ENCODE measurements around the gene TBCK.

DNA sequence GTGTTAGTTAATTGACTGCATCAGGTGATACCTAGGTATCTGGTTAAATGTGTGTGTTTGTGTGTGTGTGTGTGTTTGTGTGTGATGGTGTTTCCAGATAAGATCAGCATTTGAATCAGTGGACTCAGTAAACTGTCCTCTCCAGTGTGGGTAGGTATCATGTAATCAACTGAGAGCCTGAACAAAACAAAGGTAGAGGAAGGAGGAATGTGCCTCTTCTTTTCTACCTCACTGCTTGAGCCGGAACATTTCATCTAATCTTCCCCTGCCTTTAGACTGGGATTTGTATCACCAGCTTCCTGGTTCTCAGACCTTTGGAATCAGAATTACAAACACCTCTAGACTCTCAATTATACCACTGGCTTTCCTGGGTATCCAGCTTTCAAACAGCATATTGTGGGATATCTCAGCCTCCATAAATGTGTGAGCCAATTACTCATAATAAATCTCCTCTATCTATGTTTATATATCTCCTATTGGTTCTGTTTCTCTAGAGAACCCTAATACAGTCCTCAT is 120.5 kb downstream of the TBCK start:
- no peak for TF ChIP-seq CHD2 (IDR thresholded peaks at IDR 0.05; ENCODE audit: low read depth, low read length)
- TF ChIP-seq, protein P1, sequence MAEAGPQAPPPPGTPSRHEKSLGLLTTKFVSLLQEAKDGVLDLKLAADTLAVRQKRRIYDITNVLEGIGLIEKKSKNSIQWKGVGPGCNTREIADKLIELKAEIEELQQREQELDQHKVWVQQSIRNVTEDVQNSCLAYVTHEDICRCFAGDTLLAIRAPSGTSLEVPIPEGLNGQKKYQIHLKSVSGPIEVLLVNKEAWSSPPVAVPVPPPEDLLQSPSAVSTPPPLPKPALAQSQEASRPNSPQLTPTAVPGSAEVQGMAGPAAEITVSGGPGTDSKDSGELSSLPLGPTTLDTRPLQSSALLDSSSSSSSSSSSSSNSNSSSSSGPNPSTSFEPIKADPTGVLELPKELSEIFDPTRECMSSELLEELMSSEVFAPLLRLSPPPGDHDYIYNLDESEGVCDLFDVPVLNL (CRISPR knock-in tag; IDR thresholded peaks at IDR 0.05; ENCODE audit: low read depth): no peak
- TF ChIP-seq ZNF3 (CRISPR knock-in tag; IDR thresholded peaks at IDR 0.05): no peak
- TF ChIP-seq, protein P2, sequence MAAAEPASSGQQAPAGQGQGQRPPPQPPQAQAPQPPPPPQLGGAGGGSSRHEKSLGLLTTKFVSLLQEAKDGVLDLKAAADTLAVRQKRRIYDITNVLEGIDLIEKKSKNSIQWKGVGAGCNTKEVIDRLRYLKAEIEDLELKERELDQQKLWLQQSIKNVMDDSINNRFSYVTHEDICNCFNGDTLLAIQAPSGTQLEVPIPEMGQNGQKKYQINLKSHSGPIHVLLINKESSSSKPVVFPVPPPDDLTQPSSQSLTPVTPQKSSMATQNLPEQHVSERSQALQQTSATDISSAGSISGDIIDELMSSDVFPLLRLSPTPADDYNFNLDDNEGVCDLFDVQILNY (CRISPR knock-in tag; IDR thresholded peaks at IDR 0.05): no peak
- no peak for TF ChIP-seq FOXA3 (CRISPR knock-in tag; conservative IDR thresholded peaks at IDR 0.05 in 1 of 2, IDR thresholded peaks at IDR 0.05 in 1 of 2)
- no peak for TF ChIP-seq HMG20A (CRISPR knock-in tag; conservative IDR thresholded peaks at IDR 0.05)

All from K562 (cell line).